SK-N-SH treated with all-trans-retinoic acid at 6 μM for 48 hours (cell line): Measurements from ENCODE around the gene LTBP2.
A peak's percentile ranks its signal among the peaks of the same experiment; 100 is the strongest.

Source experiments
- ATAC-seq: fragments of 200-7000 bp; cut with Tn5 transposase; 3 replicates; pipeline ENCODE4 v1.9.1; 2020; ENCODE audit warnings: mild to moderate bottlenecking, moderate library complexity
- ARNTL ChIP-seq: fragments of 450-650 bp; formaldehyde crosslinking; IDR thresholded peaks from 2 replicates; pipeline ENCODE4 v1.5.0; 2020; ENCODE audit warnings: low read depth, mild to moderate bottlenecking, moderate library complexity, borderline replicate concordance
- BACH2 ChIP-seq: fragments of 250-450 bp; sonication (Bioruptor Pico); IDR thresholded peaks from 2 replicates; pipeline ENCODE4 v1.9.0; 2021; ENCODE audit warnings: mild to moderate bottlenecking, borderline replicate concordance
- CREB5 ChIP-seq: fragments of 250-450 bp; sonication (Bioruptor Pico); IDR thresholded peaks from 2 replicates; pipeline ENCODE4 v1.5.1; 2020; ENCODE audit warnings: low read depth, mild to moderate bottlenecking, moderate library complexity
- CSDC2 ChIP-seq: fragments of 250-450 bp; sonication (Bioruptor Pico); IDR thresholded peaks from 2 replicates; pipeline ENCODE4 v1.5.0; 2020; ENCODE audit warnings: mild to moderate bottlenecking, moderate library complexity
- CSRNP3 ChIP-seq: fragments of 250-450 bp; sonication (Bioruptor Pico); IDR thresholded peaks from 2 replicates; pipeline ENCODE4 v1.5.1; 2021; ENCODE audit warnings: mild to moderate bottlenecking, moderate library complexity
- ESRRG ChIP-seq: fragments of 250-450 bp; sonication (Bioruptor Pico); IDR thresholded peaks from 2 replicates; pipeline ENCODE4 v1.6.1; 2021; ENCODE audit warnings: mild to moderate bottlenecking
- GLIS3 ChIP-seq: fragments of 250-450 bp; sonication (Bioruptor Pico); IDR thresholded peaks from 2 replicates; pipeline ENCODE4 v1.5.0; 2020; ENCODE audit warnings: mild to moderate bottlenecking, moderate library complexity
- ISL1 ChIP-seq: fragments of 250-450 bp; sonication (Bioruptor Pico); IDR thresholded peaks from 2 replicates; pipeline ENCODE4 v2.1.2; 2022; ENCODE audit warnings: mild to moderate bottlenecking, moderate library complexity
- OSR1 ChIP-seq: fragments of 250-450 bp; sonication (Bioruptor Pico); IDR thresholded peaks from 2 replicates; pipeline ENCODE4 v1.8.0; 2022; ENCODE audit warnings: moderate library complexity, mild to moderate bottlenecking, inconsistent platforms
- PATZ1 ChIP-seq: fragments of 250-450 bp; sonication (Bioruptor Pico); IDR thresholded peaks from 2 replicates; pipeline ENCODE4 v1.8.0; 2020; ENCODE audit warnings: mild to moderate bottlenecking, moderate library complexity, borderline replicate concordance
- POU6F1 ChIP-seq: fragments of 250-450 bp; sonication (Bioruptor Pico); IDR thresholded peaks from 2 replicates; pipeline ENCODE4 v1.8.0; 2021; ENCODE audit warnings: low read depth, mild to moderate bottlenecking, moderate library complexity, borderline replicate concordance
- PPARA ChIP-seq: fragments of 250-450 bp; sonication (Bioruptor Pico); IDR thresholded peaks from 2 replicates; pipeline ENCODE4 v1.5.0; 2020; ENCODE audit warnings: mild to moderate bottlenecking, borderline replicate concordance
- RARB ChIP-seq: fragments of 250-450 bp; sonication (Bioruptor Pico); IDR thresholded peaks from 2 replicates; pipeline ENCODE4 v1.8.0; 2021; ENCODE audit warnings: mild to moderate bottlenecking, moderate library complexity
- SNAI2 ChIP-seq: fragments of 250-450 bp; sonication (Bioruptor Pico); IDR thresholded peaks from 2 replicates; pipeline ENCODE4 v1.5.0; 2020; ENCODE audit warnings: mild to moderate bottlenecking, moderate library complexity
- TCF4 ChIP-seq: fragments of 250-450 bp; sonication (Bioruptor Pico); IDR thresholded peaks from 2 replicates; pipeline ENCODE4 v1.8.0; 2021; ENCODE audit warnings: mild to moderate bottlenecking, moderate library complexity, borderline replicate concordance
- TOX ChIP-seq: fragments of 250-450 bp; sonication (Bioruptor Pico); IDR thresholded peaks from 2 replicates; pipeline ENCODE4 v1.8.0; 2021; ENCODE audit warnings: mild to moderate bottlenecking, moderate library complexity, borderline replicate concordance
- TSHZ2 ChIP-seq: fragments of 250-450 bp; sonication (Bioruptor Pico); IDR thresholded peaks from 2 replicates; pipeline ENCODE4 v1.5.0; 2020; ENCODE audit warnings: mild to moderate bottlenecking, moderate library complexity
- ZC3H10 ChIP-seq: fragments of 250-450 bp; sonication (Bioruptor Pico); IDR thresholded peaks from 2 replicates; pipeline ENCODE4 v1.5.1; 2021; ENCODE audit warnings: mild to moderate bottlenecking, moderate library complexity
- ZFP3 ChIP-seq: fragments of 250-450 bp; sonication (Bioruptor Pico); IDR thresholded peaks from 2 replicates; pipeline ENCODE4 v1.5.0; 2020; ENCODE audit warnings: mild to moderate bottlenecking, moderate library complexity
- ZFP30 ChIP-seq: fragments of 450-650 bp; formaldehyde crosslinking; IDR thresholded peaks from 2 replicates; pipeline ENCODE4 v1.5.0; 2022; ENCODE audit warnings: mild to moderate bottlenecking, moderate library complexity
- ZNF565 ChIP-seq: fragments of 450-650 bp; formaldehyde crosslinking; conservative IDR thresholded peaks from 2 replicates; pipeline ENCODE4 v1.5.0; 2020; ENCODE audit warnings: low read depth, mild to moderate bottlenecking, moderate library complexity
- ZNF70 ChIP-seq: fragments of 450-650 bp; formaldehyde crosslinking; IDR thresholded peaks from 2 replicates; pipeline ENCODE4 v1.5.0; 2020; ENCODE audit warnings: mild to moderate bottlenecking, moderate library complexity
- ZNF8 ChIP-seq: fragments of 450-650 bp; formaldehyde crosslinking; IDR thresholded peaks from 2 replicates; pipeline ENCODE4 v1.5.0; 2020; ENCODE audit warnings: mild to moderate bottlenecking, moderate library complexity

The LTBP2 gene

GRCh38 chr14:74638066-74638465 is 26.0 kb upstream of the LTBP2 start:
- ATAC-seq, result peak; percentile 24; the same call in 2 of the 3 replicates
- TF ChIP-seq TCF4 (peak; percentile 41; the same call in 1 of the 2 replicates), TOX (CRISPR knock-in tag) (no peak)

GRCh38 chr14:74637178-74637550 is 25.1 kb upstream of the LTBP2 start:
- TF ChIP-seq TOX (CRISPR knock-in tag) (no peak), POU6F1 (no peak), ZFP3 (CRISPR knock-in tag) (no peak), ISL1 (CRISPR knock-in tag) (no peak), CSRNP3 (no peak), ZFP30 (no peak), CREB5 (CRISPR knock-in tag) (no peak), ZC3H10 (no peak), ESRRG (CRISPR knock-in tag) (no peak), OSR1 (CRISPR knock-in tag) (no peak), RARB (CRISPR knock-in tag) (no peak), PATZ1 (CRISPR knock-in tag) (no peak), GLIS3 (CRISPR knock-in tag) (no peak), ZNF70 (CRISPR knock-in tag) (no peak), PPARA (CRISPR knock-in tag) (no peak), ZNF565 (no peak), SNAI2 (CRISPR knock-in tag) (no peak), TSHZ2 (CRISPR knock-in tag) (no peak), ARNTL (CRISPR knock-in tag) (no peak), ZNF8 (no peak)

GRCh38 chr14:74636424-74637177 is 24.6 kb upstream of the LTBP2 start:
- 0 out of 3 replicates have a peak, but pooled peaks have one; percentile 9 for ATAC-seq
- TF ChIP-seq ESRRG (CRISPR knock-in tag) (no peak), ZNF565 (no peak), ZFP3 (CRISPR knock-in tag) (no peak), PATZ1 (CRISPR knock-in tag) (no peak), ARNTL (CRISPR knock-in tag) (no peak), CSDC2 (CRISPR knock-in tag) (no peak), PPARA (CRISPR knock-in tag) (no peak), BACH2 (CRISPR knock-in tag) (no peak), SNAI2 (CRISPR knock-in tag) (no peak), TSHZ2 (CRISPR knock-in tag) (no peak)

More at GRCh38 chr14:74637178-74637550, 25.1 kb upstream of the LTBP2 start:
- ATAC-seq, result no peak
